Omental fat pad (tissue), 4 donors: ENCODE measurements around the gene DENND5A. TPM values are rescaled to one million over a fixed set of nuclear protein-coding genes. Genes with fewer than 3 reads are reported as not detected.
"Not testable (repeated sequence)": the region's sequence is repeated elsewhere in the genome, so short reads cannot be mapped to it uniquely, and the experiment has no call there.

Source experiments
- ATAC-seq: fragments of 150-250 bp; one replicate; pipeline ENCODE4 v1.9.1; 2016; ENCODE audit warnings: mild to moderate bottlenecking, moderate library complexity; ENCODE audit not compliant: low FRiP score
- DNase-seq: peaks from one replicate; pipeline ENCODE4 v3.0.0-alpha.2; 2019; ENCODE audit warnings: low spot score
- CTCF ChIP-seq, 3 donors: fragments of 450-650 bp; IDR thresholded peaks; one replicate each; pipeline ENCODE4 v1.5.1; 2016 to 2017; ENCODE audit warnings: antibody characterized with exemption in 3 of 3, mild to moderate bottlenecking in 3 of 3, moderate library complexity in 2 of 3
- total RNA-seq, 4 donors: library from RNA; depleted of rRNA; stranded (reverse); fragments of >200 nt; gene quantifications; one replicate each; pipeline ENCODE4 v1.1.0, GENCODE V29; 2016

The DENND5A gene
- total RNA-seq, 4 donors from 2014 or later, result 113 to 163 (median 121) TPM

GRCh38 chr11:9210922-9211320, 54.2 kb downstream of the DENND5A start:
- DNase-seq (no peak), ATAC-seq (no peak)
- TF ChIP-seq CTCF (IDR thresholded peaks at IDR 0.05), result no peak

- no peak for TF ChIP-seq CTCF (IDR thresholded peaks at IDR 0.05)
- ATAC-seq, result no peak
- no peak for DNase-seq
These were observed 54.8 kb downstream of the DENND5A start for GRCh38 chr11:9210224-9210921.

GRCh38 chr11:9209604-9210003, 55.5 kb downstream of the DENND5A start:
- ATAC-seq, DNase-seq: not testable (repeated sequence)

GRCh38 chr11:9208726-9209501, 56.2 kb downstream of the DENND5A start:
- no peak for TF ChIP-seq CTCF (IDR thresholded peaks at IDR 0.05)
- DNase-seq (no peak), ATAC-seq (no peak)

GRCh38 chr11:9207229-9207628, 57.9 kb downstream of the DENND5A start:
- no peak for ATAC-seq
- no peak for TF ChIP-seq CTCF (IDR thresholded peaks at IDR 0.05)
- DNase-seq, result no peak

- ATAC-seq (no peak), DNase-seq (no peak)
- no peak for TF ChIP-seq CTCF (IDR thresholded peaks at IDR 0.05)
These were observed 58.7 kb downstream of the DENND5A start for GRCh38 chr11:9206496-9206895.

- DNase-seq (no peak), ATAC-seq (no peak)
- TF ChIP-seq CTCF (IDR thresholded peaks at IDR 0.05), result no peak
These were observed 61.3 kb downstream of the DENND5A start for GRCh38 chr11:9203691-9204311.
